Measurements from ENCODE around the gene TNFRSF25.
"Not testable (repeated sequence)": the region's sequence is repeated elsewhere in the genome, so short reads cannot be mapped to it uniquely, and the experiment has no call there.

The TNFRSF25 gene

GRCh38 chr1:6456800-6457466 lies 9.0 kb downstream of the TNFRSF25 start:
- no peak overlapping the region for H3K27ac ChIP-seq
- TF ChIP-seq, protein P1, sequence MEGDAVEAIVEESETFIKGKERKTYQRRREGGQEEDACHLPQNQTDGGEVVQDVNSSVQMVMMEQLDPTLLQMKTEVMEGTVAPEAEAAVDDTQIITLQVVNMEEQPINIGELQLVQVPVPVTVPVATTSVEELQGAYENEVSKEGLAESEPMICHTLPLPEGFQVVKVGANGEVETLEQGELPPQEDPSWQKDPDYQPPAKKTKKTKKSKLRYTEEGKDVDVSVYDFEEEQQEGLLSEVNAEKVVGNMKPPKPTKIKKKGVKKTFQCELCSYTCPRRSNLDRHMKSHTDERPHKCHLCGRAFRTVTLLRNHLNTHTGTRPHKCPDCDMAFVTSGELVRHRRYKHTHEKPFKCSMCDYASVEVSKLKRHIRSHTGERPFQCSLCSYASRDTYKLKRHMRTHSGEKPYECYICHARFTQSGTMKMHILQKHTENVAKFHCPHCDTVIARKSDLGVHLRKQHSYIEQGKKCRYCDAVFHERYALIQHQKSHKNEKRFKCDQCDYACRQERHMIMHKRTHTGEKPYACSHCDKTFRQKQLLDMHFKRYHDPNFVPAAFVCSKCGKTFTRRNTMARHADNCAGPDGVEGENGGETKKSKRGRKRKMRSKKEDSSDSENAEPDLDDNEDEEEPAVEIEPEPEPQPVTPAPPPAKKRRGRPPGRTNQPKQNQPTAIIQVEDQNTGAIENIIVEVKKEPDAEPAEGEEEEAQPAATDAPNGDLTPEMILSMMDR (conservative IDR thresholded peaks at IDR 0.05; ENCODE audit: low read depth, low read length): no peak
- H3K4me1 ChIP-seq (ENCODE audit: low read depth, poor library complexity, severe bottlenecking): peaks cover 6% of the 10 kb centered on the region
- no peaks in the 10 kb centered on the region for H3K79me2 ChIP-seq (ENCODE audit: insufficient read depth, low read depth)
- no peaks in the 10 kb centered on the region for H3K36me3 ChIP-seq (ENCODE audit: insufficient read depth)
- no peak overlapping the region for H3K4me2 ChIP-seq
- no peak overlapping the region for H3K4me3 ChIP-seq (IDR thresholded peaks at IDR 0.05; ENCODE audit: insufficient read depth, low read depth, low read length)
- H4K20me1 ChIP-seq (ENCODE audit: insufficient read depth): no peaks in the 10 kb centered on the region
- H3K27me3 ChIP-seq (ENCODE audit: insufficient read depth, low read depth): peaks cover 64% of the 10 kb centered on the region
- no peak overlapping the region for H3K9ac ChIP-seq
- no peak overlapping the region for H2AFZ ChIP-seq (ENCODE audit: low read depth)

GRCh38 chr1:6455752-6456520 lies 10.0 kb downstream of the TNFRSF25 start:
- not testable (repeated sequence) for H3K79me2 ChIP-seq (ENCODE audit: insufficient read depth, low read depth); H3K27ac ChIP-seq; H3K36me3 ChIP-seq (ENCODE audit: insufficient read depth); H4K20me1 ChIP-seq (ENCODE audit: insufficient read depth); H3K4me3 ChIP-seq (IDR thresholded peaks at IDR 0.05; ENCODE audit: insufficient read depth, low read depth, low read length); H3K9ac ChIP-seq; H3K4me1 ChIP-seq (ENCODE audit: low read depth, poor library complexity, severe bottlenecking); H2AFZ ChIP-seq (ENCODE audit: low read depth); H3K4me2 ChIP-seq
- H3K27me3 ChIP-seq (ENCODE audit: insufficient read depth, low read depth): peaks cover 72% of the 10 kb centered on the region

GRCh38 chr1:6454856-6455751 lies 10.9 kb downstream of the TNFRSF25 start:
- TF ChIP-seq, protein P1 (conservative IDR thresholded peaks at IDR 0.05; ENCODE audit: low read depth, low read length): no peak

GRCh38 chr1:6453895-6454855 lies 11.8 kb downstream of the TNFRSF25 start:
- H4K20me1 ChIP-seq (ENCODE audit: insufficient read depth): not testable (repeated sequence)

More at GRCh38 chr1:6454856-6455751, 10.9 kb downstream of the TNFRSF25 start:
- H3K27me3 ChIP-seq (ENCODE audit: insufficient read depth, low read depth): peaks cover 74% of the 10 kb centered on the region
- H3K79me2 ChIP-seq (ENCODE audit: insufficient read depth, low read depth): no peaks in the 10 kb centered on the region
- H2AFZ ChIP-seq (ENCODE audit: low read depth): no peak overlapping the region
- no peak overlapping the region for H3K4me2 ChIP-seq
- H3K9ac ChIP-seq: no peak overlapping the region
- H3K4me1 ChIP-seq (ENCODE audit: low read depth, poor library complexity, severe bottlenecking): no peaks in the 10 kb centered on the region
- no peak overlapping the region for H3K4me3 ChIP-seq (IDR thresholded peaks at IDR 0.05; ENCODE audit: insufficient read depth, low read depth, low read length)
- no peak overlapping the region for H3K27ac ChIP-seq
- no peaks in the 10 kb centered on the region for H4K20me1 ChIP-seq (ENCODE audit: insufficient read depth)
- H3K36me3 ChIP-seq (ENCODE audit: insufficient read depth): no peaks in the 10 kb centered on the region

More at GRCh38 chr1:6453895-6454855, 11.8 kb downstream of the TNFRSF25 start:
- H3K79me2 ChIP-seq (ENCODE audit: insufficient read depth, low read depth); H3K4me1 ChIP-seq (ENCODE audit: low read depth, poor library complexity, severe bottlenecking); H3K9ac ChIP-seq; H2AFZ ChIP-seq (ENCODE audit: low read depth); H3K4me2 ChIP-seq; H3K36me3 ChIP-seq (ENCODE audit: insufficient read depth); H3K4me3 ChIP-seq (IDR thresholded peaks at IDR 0.05; ENCODE audit: insufficient read depth, low read depth, low read length); H3K27ac ChIP-seq: not testable (repeated sequence)
- peaks cover 77% of the 10 kb centered on the region for H3K27me3 ChIP-seq (ENCODE audit: insufficient read depth, low read depth)

All from KMS-11 (cell line).